Loucy (cell line): Measurements from ENCODE around the gene ZNF519.
"Not testable (repeated sequence)": the region's sequence is repeated elsewhere in the genome, so short reads cannot be mapped to it uniquely, and the experiment has no call there.

Experiments used
- H2AFZ ChIP-seq: fragments of 200-600 bp; sonication (generic); 2 replicates; pipeline ENCODE4 v1.6.0; 2016; ENCODE audit warnings: antibody characterized with exemption, mild to moderate bottlenecking, low read length, moderate library complexity
- H3F3A ChIP-seq: fragments of 200-600 bp; 2 replicates; pipeline ENCODE4 v1.6.0; 2016; ENCODE audit warnings: antibody characterized with exemption, low read depth, mild to moderate bottlenecking
- H3K27me3 ChIP-seq: fragments of 200-600 bp; sonication (generic); 2 replicates; pipeline ENCODE4 v1.6.1; 2014; ENCODE audit warnings: low read length, mild to moderate bottlenecking; ENCODE audit not compliant: insufficient read depth, poor library complexity, severe bottlenecking
- H3K36me3 ChIP-seq: fragments of 200-600 bp; sonication (generic); 2 replicates; pipeline ENCODE4 v1.6.1; 2016; ENCODE audit warnings: low read length; ENCODE audit not compliant: insufficient read depth
- H3K4me1 ChIP-seq: fragments of 200-600 bp; sonication (generic); 2 replicates; pipeline ENCODE4 v1.5.1; 2014; ENCODE audit warnings: low read length, mild to moderate bottlenecking; ENCODE audit not compliant: insufficient read depth, poor library complexity, severe bottlenecking
- H3K4me2 ChIP-seq: fragments of 200-600 bp; sonication (generic); 2 replicates; pipeline ENCODE4 v1.6.0; 2014; ENCODE audit warnings: antibody characterized with exemption, low read length, low read depth, mild to moderate bottlenecking; ENCODE audit not compliant: poor library complexity, severe bottlenecking
- H3K4me3 ChIP-seq: fragments of 200-600 bp; sonication (generic); 2 replicates; pipeline ENCODE4 v1.5.1; 2014; ENCODE audit warnings: low read length, mild to moderate bottlenecking, mixed read lengths; ENCODE audit not compliant: poor library complexity, severe bottlenecking
- H3K79me2 ChIP-seq: fragments of 200-600 bp; sonication (generic); 2 replicates; pipeline ENCODE4 v1.6.1; 2014; ENCODE audit warnings: low read length; ENCODE audit not compliant: insufficient read depth
- H3K9ac ChIP-seq: fragments of 200-600 bp; sonication (generic); 2 replicates; pipeline ENCODE4 v1.6.0; 2014; ENCODE audit warnings: mild to moderate bottlenecking, low read depth, low read length, moderate library complexity; ENCODE audit not compliant: poor library complexity, severe bottlenecking
- H3K9me2 ChIP-seq: fragments of 200-600 bp; sonication (generic); replicated peaks from 2 replicates; pipeline ENCODE4 v1.6.1; 2016; ENCODE audit warnings: low read depth, low read length, mixed read lengths
- H3K9me3 ChIP-seq: fragments of 200-600 bp; sonication (generic); 2 replicates; pipeline ENCODE4 v1.6.1; 2014; ENCODE audit warnings: mild to moderate bottlenecking, antibody characterized with exemption, low read length, low read depth; ENCODE audit not compliant: insufficient read depth
- H4K20me1 ChIP-seq: fragments of 200-600 bp; sonication (generic); 2 replicates; pipeline ENCODE4 v1.6.0; 2014; ENCODE audit warnings: antibody characterized with exemption, low read length, mild to moderate bottlenecking; ENCODE audit not compliant: insufficient read depth, poor library complexity, severe bottlenecking
- EZH2phosphoT487 ChIP-seq: fragments of 200-600 bp; IDR thresholded peaks from 2 replicates; pipeline ENCODE4 v1.6.1; 2018; ENCODE audit warnings: antibody characterized with exemption, mild to moderate bottlenecking, moderate library complexity, borderline replicate concordance
- TF ChIP-seq, protein P1 (sequence below): fragments of 200-600 bp; sonication (generic); conservative IDR thresholded peaks from 2 replicates; pipeline ENCODE4 v1.5.1; 2014; ENCODE audit warnings: mild to moderate bottlenecking, antibody characterized with exemption, low read length

ZNF519 gene

GRCh38 chr18:14146771-14147170 lies 14.5 kb upstream of the ZNF519 start:
- not testable (repeated sequence) for H3K4me2 ChIP-seq, H4K20me1 ChIP-seq, H3K27me3 ChIP-seq, H3K9ac ChIP-seq, H3K4me3 ChIP-seq, H3K79me2 ChIP-seq, H2AFZ ChIP-seq, H3K4me1 ChIP-seq, H3K36me3 ChIP-seq, H3F3A ChIP-seq, H3K9me3 ChIP-seq, H3K9me2 ChIP-seq

DNA sequence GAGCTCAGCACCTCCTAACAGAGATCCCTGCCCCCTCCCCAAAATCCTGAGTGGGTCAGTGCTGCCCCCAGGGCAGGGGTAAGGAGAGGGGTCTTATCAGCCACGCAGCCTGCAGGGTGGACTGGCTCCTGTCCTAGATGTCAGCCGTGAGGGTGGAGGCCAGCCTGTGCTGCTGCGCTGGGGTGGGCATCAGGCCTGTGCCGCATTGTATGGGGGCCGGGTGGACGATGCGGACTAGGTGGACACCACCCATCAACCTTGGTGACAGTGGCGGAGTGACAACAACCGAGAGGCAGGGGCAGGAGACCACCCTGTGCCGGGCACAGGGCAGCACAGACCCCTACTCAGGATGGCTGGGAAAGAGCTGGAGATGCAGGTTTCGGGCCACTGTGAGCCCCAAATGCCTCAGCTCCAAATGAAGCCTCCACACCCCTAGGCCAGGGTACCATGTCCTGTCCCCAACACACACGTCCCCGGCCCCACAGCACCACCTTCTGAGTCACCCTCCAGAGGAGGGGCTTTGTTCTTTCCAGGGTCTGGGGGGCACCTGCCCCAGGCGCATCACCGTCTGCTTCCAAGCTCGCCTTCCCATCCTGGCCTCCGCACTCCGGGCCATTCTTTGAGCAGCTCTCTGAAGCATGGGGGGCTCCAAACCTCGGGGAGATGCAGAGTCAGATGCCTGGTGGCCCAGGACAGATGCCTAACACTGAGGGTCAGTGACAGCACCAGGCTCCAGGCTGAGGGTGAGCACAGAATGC lies 13.5 kb upstream of the ZNF519 start:
- H2AFZ ChIP-seq, H3K4me1 ChIP-seq, H3K9ac ChIP-seq, H3K79me2 ChIP-seq, H3K9me3 ChIP-seq, H3K27me3 ChIP-seq, H3K4me2 ChIP-seq, H3K4me3 ChIP-seq, H4K20me1 ChIP-seq, H3K9me2 ChIP-seq, H3F3A ChIP-seq, H3K36me3 ChIP-seq: not testable (repeated sequence)

DNA sequence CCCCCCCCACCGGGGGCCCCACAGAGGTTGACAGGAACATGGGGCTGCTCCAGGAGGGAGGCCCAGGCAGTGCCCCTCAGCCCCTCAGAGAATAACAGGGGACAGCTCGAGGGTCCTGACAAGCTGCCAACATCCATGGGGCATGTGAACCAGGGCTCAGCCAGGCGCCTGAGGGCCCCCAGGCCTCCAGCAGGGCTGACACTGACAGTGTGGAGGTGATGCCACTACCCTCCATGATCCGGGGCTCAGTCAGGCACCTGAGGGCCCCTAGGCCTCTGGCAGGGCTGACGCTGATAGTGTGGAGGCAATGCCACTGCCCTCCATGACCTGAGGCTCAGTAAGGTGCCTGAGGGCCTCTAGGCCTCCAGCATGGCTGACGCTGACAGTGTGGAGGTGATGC lies 12.8 kb upstream of the ZNF519 start:
- not testable (repeated sequence) for H3K4me2 ChIP-seq, H3K9me3 ChIP-seq

DNA sequence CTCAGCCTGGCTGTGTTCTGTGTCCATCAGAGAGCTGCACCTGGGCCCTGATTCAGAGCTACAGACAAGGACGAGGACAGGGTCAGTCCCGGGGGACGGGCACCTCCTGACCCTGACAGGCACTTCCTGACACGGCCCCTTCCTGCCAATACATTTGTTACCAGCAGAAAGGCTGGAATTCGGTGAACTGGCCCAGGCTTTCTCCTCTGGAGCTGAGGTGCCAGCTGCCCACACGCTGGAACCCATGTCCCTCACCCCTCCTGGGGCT lies 12.3 kb upstream of the ZNF519 start:
- Histone ChIP-seq H2AFZ (no peak overlapping the region), H3K4me2 (no peak overlapping the region), H3K79me2 (no peaks in the 10 kb centered on the region), H3K4me1 (no peaks in the 10 kb centered on the region), H3K9me3 (no peaks in the 10 kb centered on the region), H3K36me3 (no peaks in the 10 kb centered on the region), H3K9me2 (no peaks in the 10 kb centered on the region), H4K20me1 (no peaks in the 10 kb centered on the region), H3K4me3 (no peak overlapping the region), H3K9ac (no peak overlapping the region), H3K27me3 (no peaks in the 10 kb centered on the region), H3F3A (no peaks in the 10 kb centered on the region)
- TF ChIP-seq EZH2phosphoT487 = no peak
- TF ChIP-seq, protein P1, sequence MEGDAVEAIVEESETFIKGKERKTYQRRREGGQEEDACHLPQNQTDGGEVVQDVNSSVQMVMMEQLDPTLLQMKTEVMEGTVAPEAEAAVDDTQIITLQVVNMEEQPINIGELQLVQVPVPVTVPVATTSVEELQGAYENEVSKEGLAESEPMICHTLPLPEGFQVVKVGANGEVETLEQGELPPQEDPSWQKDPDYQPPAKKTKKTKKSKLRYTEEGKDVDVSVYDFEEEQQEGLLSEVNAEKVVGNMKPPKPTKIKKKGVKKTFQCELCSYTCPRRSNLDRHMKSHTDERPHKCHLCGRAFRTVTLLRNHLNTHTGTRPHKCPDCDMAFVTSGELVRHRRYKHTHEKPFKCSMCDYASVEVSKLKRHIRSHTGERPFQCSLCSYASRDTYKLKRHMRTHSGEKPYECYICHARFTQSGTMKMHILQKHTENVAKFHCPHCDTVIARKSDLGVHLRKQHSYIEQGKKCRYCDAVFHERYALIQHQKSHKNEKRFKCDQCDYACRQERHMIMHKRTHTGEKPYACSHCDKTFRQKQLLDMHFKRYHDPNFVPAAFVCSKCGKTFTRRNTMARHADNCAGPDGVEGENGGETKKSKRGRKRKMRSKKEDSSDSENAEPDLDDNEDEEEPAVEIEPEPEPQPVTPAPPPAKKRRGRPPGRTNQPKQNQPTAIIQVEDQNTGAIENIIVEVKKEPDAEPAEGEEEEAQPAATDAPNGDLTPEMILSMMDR = no peak

More for the DNA sequence above, 12.8 kb upstream of the ZNF519 start:
- H3K36me3 ChIP-seq, H3K9me2 ChIP-seq, H4K20me1 ChIP-seq, H3K4me3 ChIP-seq, H3K79me2 ChIP-seq, H3K27me3 ChIP-seq, H3K9ac ChIP-seq, H2AFZ ChIP-seq, H3F3A ChIP-seq, H3K4me1 ChIP-seq: not testable (repeated sequence)

- H3K36me3 ChIP-seq, H3K9me3 ChIP-seq, H3K27me3 ChIP-seq, H3K9me2 ChIP-seq, H3K4me3 ChIP-seq, H3F3A ChIP-seq, H3K79me2 ChIP-seq, H3K4me1 ChIP-seq, H3K4me2 ChIP-seq, H2AFZ ChIP-seq, H4K20me1 ChIP-seq, H3K9ac ChIP-seq: not testable (repeated sequence)
Measured at GRCh38 chr18:14143871-14144627, 11.8 kb upstream of the ZNF519 start.

GRCh38 chr18:14143396-14143795 lies 11.2 kb upstream of the ZNF519 start:
- H3K79me2 ChIP-seq, H3K4me1 ChIP-seq, H3K9ac ChIP-seq, H3K4me3 ChIP-seq, H3K9me3 ChIP-seq, H3K9me2 ChIP-seq, H3K27me3 ChIP-seq, H4K20me1 ChIP-seq, H3K4me2 ChIP-seq, H2AFZ ChIP-seq, H3K36me3 ChIP-seq, H3F3A ChIP-seq: not testable (repeated sequence)
